ENCODE measurements around the gene FER.

DNA sequence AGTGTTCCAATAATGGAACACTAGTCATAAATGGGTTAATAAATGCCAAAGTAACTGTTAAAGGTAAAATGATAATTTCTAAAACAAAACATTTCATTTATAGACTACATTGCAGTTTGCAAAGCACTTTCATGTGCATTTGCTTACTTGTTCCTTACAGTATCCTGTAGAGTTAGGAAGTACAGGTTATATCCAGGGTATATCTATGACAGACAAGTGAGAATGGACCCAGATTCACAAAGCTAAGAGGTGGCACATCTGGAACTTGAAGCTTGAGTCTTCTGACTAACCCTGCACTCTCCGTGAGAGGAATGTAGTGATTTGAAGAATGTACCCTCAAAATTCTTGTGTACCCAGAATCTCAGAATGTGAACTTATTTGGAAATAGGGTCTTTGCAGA is 121.4 kb downstream of the FER start:
- TF ChIP-seq, protein P1, sequence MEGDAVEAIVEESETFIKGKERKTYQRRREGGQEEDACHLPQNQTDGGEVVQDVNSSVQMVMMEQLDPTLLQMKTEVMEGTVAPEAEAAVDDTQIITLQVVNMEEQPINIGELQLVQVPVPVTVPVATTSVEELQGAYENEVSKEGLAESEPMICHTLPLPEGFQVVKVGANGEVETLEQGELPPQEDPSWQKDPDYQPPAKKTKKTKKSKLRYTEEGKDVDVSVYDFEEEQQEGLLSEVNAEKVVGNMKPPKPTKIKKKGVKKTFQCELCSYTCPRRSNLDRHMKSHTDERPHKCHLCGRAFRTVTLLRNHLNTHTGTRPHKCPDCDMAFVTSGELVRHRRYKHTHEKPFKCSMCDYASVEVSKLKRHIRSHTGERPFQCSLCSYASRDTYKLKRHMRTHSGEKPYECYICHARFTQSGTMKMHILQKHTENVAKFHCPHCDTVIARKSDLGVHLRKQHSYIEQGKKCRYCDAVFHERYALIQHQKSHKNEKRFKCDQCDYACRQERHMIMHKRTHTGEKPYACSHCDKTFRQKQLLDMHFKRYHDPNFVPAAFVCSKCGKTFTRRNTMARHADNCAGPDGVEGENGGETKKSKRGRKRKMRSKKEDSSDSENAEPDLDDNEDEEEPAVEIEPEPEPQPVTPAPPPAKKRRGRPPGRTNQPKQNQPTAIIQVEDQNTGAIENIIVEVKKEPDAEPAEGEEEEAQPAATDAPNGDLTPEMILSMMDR (IDR thresholded peaks at IDR 0.05) = no peak
- TF ChIP-seq TCF7L2 (IDR thresholded peaks at IDR 0.05; ENCODE audit: low read depth, low read length) = no peak
- TF ChIP-seq, protein P2, sequence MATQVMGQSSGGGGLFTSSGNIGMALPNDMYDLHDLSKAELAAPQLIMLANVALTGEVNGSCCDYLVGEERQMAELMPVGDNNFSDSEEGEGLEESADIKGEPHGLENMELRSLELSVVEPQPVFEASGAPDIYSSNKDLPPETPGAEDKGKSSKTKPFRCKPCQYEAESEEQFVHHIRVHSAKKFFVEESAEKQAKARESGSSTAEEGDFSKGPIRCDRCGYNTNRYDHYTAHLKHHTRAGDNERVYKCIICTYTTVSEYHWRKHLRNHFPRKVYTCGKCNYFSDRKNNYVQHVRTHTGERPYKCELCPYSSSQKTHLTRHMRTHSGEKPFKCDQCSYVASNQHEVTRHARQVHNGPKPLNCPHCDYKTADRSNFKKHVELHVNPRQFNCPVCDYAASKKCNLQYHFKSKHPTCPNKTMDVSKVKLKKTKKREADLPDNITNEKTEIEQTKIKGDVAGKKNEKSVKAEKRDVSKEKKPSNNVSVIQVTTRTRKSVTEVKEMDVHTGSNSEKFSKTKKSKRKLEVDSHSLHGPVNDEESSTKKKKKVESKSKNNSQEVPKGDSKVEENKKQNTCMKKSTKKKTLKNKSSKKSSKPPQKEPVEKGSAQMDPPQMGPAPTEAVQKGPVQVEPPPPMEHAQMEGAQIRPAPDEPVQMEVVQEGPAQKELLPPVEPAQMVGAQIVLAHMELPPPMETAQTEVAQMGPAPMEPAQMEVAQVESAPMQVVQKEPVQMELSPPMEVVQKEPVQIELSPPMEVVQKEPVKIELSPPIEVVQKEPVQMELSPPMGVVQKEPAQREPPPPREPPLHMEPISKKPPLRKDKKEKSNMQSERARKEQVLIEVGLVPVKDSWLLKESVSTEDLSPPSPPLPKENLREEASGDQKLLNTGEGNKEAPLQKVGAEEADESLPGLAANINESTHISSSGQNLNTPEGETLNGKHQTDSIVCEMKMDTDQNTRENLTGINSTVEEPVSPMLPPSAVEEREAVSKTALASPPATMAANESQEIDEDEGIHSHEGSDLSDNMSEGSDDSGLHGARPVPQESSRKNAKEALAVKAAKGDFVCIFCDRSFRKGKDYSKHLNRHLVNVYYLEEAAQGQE (IDR thresholded peaks at IDR 0.05; ENCODE audit: insufficient read depth in 1 of 2, low read depth in 2 of 2, low read length in 1 of 2) = no peak

Data from Panc1 (cell line).